SK-N-SH (cell line): ENCODE data around the gene CC2D1B. TPM values are rescaled to one million over a fixed set of nuclear protein-coding genes. Genes with fewer than 3 reads are reported as not detected.

Experiments used
- CTCF ChIA-PET: fragments of 300-600, 350-600 bp; formaldehyde crosslinking; extraction: SDS; loops from one replicate; lab custom pipeline; 2021; lab: Yijun Ruan, JAX
- POLR2A ChIA-PET: fragments of 350-600 bp; sonication (Branson Sonifier 250); formaldehyde crosslinking; extraction: SDS; loops from one replicate; lab custom pipeline; 2020; ENCODE audit warnings: antibody characterized with exemption, inconsistent platforms; lab: Yijun Ruan, JAX
- DNase-seq: peaks from one replicate; pipeline ENCODE4 v3.0.0; 2012
- H2AFZ ChIP-seq: fragments of 200-600 bp; sonication (generic); 2 replicates; pipeline ENCODE4 v1.8.1; 2016; ENCODE audit warnings: antibody characterized with exemption, mild to moderate bottlenecking, low read depth
- H3F3A ChIP-seq: fragments of 200-600 bp; sonication (generic); replicated peaks from 2 replicates; pipeline ENCODE3; 2016; ENCODE audit warnings: antibody characterized with exemption, mild to moderate bottlenecking; ENCODE audit not compliant: insufficient read depth
- H3K27ac ChIP-seq, 2 experiments: fragments of 200-500 bp in 1 of 2; fragments of 200-600 bp in 1 of 2; sonication (Bioruptor generic) in 1 of 2; sonication (generic), shearing (Covaris generic) in 1 of 2; 2 replicates each; pipeline versions ENCODE4 v1.5.1 to v1.6.1; 2014 to 2016; ENCODE audit warnings: low read depth in 2 of 2, inconsistent platforms in 1 of 2, low read length in 1 of 2, mild to moderate bottlenecking in 1 of 2, mixed read lengths in 1 of 2
- H3K27me3 ChIP-seq: fragments of 200-600 bp; sonication (generic), shearing (Covaris generic); 2 replicates; pipeline ENCODE4 v1.6.1; 2016; ENCODE audit warnings: mixed run types; ENCODE audit not compliant: insufficient read depth
- H3K36me3 ChIP-seq, 2 experiments: fragments of 200-500 bp in 1 of 2; fragments of 200-600 bp in 1 of 2; sonication (Bioruptor generic) in 1 of 2; sonication (generic) in 1 of 2; replicated peaks in 1 of 2; 2 replicates each; pipeline versions ENCODE3 to v1.5.1; 2014 to 2016; ENCODE audit warnings: low read length in 1 of 2, mild to moderate bottlenecking in 1 of 2; ENCODE audit not compliant: insufficient read depth in 2 of 2, control insufficient read depth in 1 of 2
- H3K4me1 ChIP-seq, 2 experiments: fragments of 200-500 bp in 1 of 2; fragments of 200-600 bp in 1 of 2; sonication (Bioruptor generic) in 1 of 2; sonication (generic), shearing (Covaris generic) in 1 of 2; 2 replicates each; pipeline versions ENCODE4 v1.5.1 to v1.6.1; 2014 to 2016; ENCODE audit warnings: low read depth in 1 of 2, low read length in 1 of 2, mixed run types in 1 of 2; ENCODE audit not compliant: insufficient read depth in 2 of 2, control insufficient read depth in 1 of 2
- H3K4me2 ChIP-seq: fragments of 200-600 bp; sonication (generic), shearing (Covaris generic); 2 replicates; pipeline ENCODE4 v1.6.1; 2017; ENCODE audit warnings: mixed run types
- H3K4me3 ChIP-seq, 2 experiments: fragments of 200-500 bp in 1 of 2; fragments of 200-600 bp in 1 of 2; sonication (Bioruptor generic) in 1 of 2; sonication (generic), shearing (Covaris generic) in 1 of 2; 2 replicates each; pipeline versions ENCODE4 v1.5.1 to v1.8.1; 2014 to 2016; ENCODE audit warnings: low read depth in 2 of 2, inconsistent platforms in 1 of 2, low read length in 1 of 2, mild to moderate bottlenecking in 1 of 2, mixed read lengths in 1 of 2, moderate library complexity in 1 of 2
- H3K79me2 ChIP-seq: fragments of 200-600 bp; sonication (generic); 2 replicates; pipeline ENCODE4 v1.8.1; 2017; ENCODE audit warnings: mild to moderate bottlenecking; ENCODE audit not compliant: insufficient read depth
- H3K9ac ChIP-seq: fragments of 200-600 bp; sonication (generic); 2 replicates; pipeline ENCODE4 v1.6.1; 2017; ENCODE audit warnings: mixed run types
- H3K9me2 ChIP-seq: fragments of 200-600 bp; sonication (generic); 2 replicates; pipeline ENCODE4 v1.6.1; 2017; ENCODE audit warnings: mixed run types
- H3K9me3 ChIP-seq: fragments of 200-600 bp; sonication (generic); 2 replicates; pipeline ENCODE4 v1.6.1; 2017; ENCODE audit warnings: mixed run types, mild to moderate bottlenecking, moderate library complexity
- H4K20me1 ChIP-seq: fragments of 200-600 bp; sonication (generic); 2 replicates; pipeline ENCODE4 v1.6.1; 2017; ENCODE audit warnings: mild to moderate bottlenecking, mixed run types; ENCODE audit not compliant: insufficient read depth
- CHD2 ChIP-seq: fragments of 150-350 bp; IDR thresholded peaks from 2 replicates; pipeline ENCODE4 v1.6.1; 2018; ENCODE audit warnings: low read length; ENCODE audit not compliant: partially characterized antibody
- CTCF ChIP-seq: fragments of 200-600 bp; sonication (generic); IDR thresholded peaks from 2 replicates; pipeline ENCODE4 v1.6.1; 2017; ENCODE audit warnings: antibody characterized with exemption, mild to moderate bottlenecking, moderate library complexity
- EZH2phosphoT487 ChIP-seq: fragments of 200-600 bp; sonication (generic); IDR thresholded peaks from 2 replicates; pipeline ENCODE4 v1.6.1; 2017; ENCODE audit warnings: low read depth, mixed run types, mild to moderate bottlenecking, antibody characterized with exemption, moderate library complexity, borderline replicate concordance
- FOXJ3 ChIP-seq: sonication (generic); formaldehyde crosslinking; IDR thresholded peaks from 2 replicates; pipeline ENCODE4 v1.5.1; 2020; ENCODE audit warnings: mild to moderate bottlenecking, missing genetic modification reagents
- FOXM1 ChIP-seq: IDR thresholded peaks from 2 replicates; pipeline ENCODE4 v1.4.0; 2012; ENCODE audit warnings: low read depth, mild to moderate bottlenecking
- GATA2 ChIP-seq: sonication (generic); formaldehyde crosslinking; IDR thresholded peaks from 2 replicates; pipeline ENCODE4 v1.5.0; 2020; ENCODE audit warnings: mild to moderate bottlenecking, missing genetic modification reagents
- IRF3 ChIP-seq: fragments of 150-350 bp; IDR thresholded peaks from 2 replicates; pipeline ENCODE4 v1.6.1; 2016; ENCODE audit warnings: mild to moderate bottlenecking, low read depth, low read length
- MAX ChIP-seq: IDR thresholded peaks from 2 replicates; pipeline ENCODE4 v1.4.0; 2012; ENCODE audit warnings: low read depth
- MXI1 ChIP-seq: IDR thresholded peaks from 2 replicates; pipeline ENCODE4 v1.6.1; 2012; ENCODE audit warnings: mild to moderate bottlenecking, low read depth, low read length, improper control_type of control experiment
- NRF1 ChIP-seq: IDR thresholded peaks from 2 replicates; pipeline ENCODE4 v1.6.1; 2012; ENCODE audit warnings: low read depth, mild to moderate bottlenecking, low read length
- PBX3 ChIP-seq: IDR thresholded peaks from 2 replicates; pipeline ENCODE4; 2012
- RFX5 ChIP-seq: IDR thresholded peaks from 2 replicates; pipeline ENCODE4 v1.6.1; 2012; ENCODE audit warnings: mild to moderate bottlenecking, improper control_type of control experiment, low read length
- SIN3A ChIP-seq: IDR thresholded peaks from 2 replicates; pipeline ENCODE4 v1.6.1; 2012; ENCODE audit warnings: low read depth, mild to moderate bottlenecking, low read length, moderate library complexity, borderline replicate concordance
- TEAD4 ChIP-seq: IDR thresholded peaks from 2 replicates; pipeline ENCODE4 v1.4.0; 2012; ENCODE audit warnings: mild to moderate bottlenecking, borderline replicate concordance; ENCODE audit not compliant: insufficient read depth
- USF2 ChIP-seq: fragments of 150-350 bp; IDR thresholded peaks from 2 replicates; pipeline ENCODE4 v1.6.1; 2017; ENCODE audit warnings: antibody characterized with exemption, low read length, low read depth, borderline replicate concordance
- YY1 ChIP-seq: IDR thresholded peaks from 2 replicates; pipeline ENCODE4 v1.4.0; 2012; ENCODE audit warnings: low read depth, mild to moderate bottlenecking
- WGBS: methylation state at CpG from one replicate; pipeline ENCODE4 v1.1.6; 2017; ENCODE audit warnings: low lambda C conversion rate; 5-methylcytosine and 5-hydroxymethylcytosine counted together
- polyA plus RNA-seq, 3 experiments: library from polyadenylated mRNA; depleted of rRNA; stranded (reverse); fragments of >200 nt; gene quantifications; 2 replicates each; pipeline ENCODE4 v1.2.3, GENCODE V29; 2012

CC2D1B gene
- polyA plus RNA-seq, 1 of the 3 experiments (the other 2 are of a cell fraction), result 18.7 TPM

- no peak for TF ChIP-seq EZH2phosphoT487
- no peak for TF ChIP-seq CHD2
- no peak for TF ChIP-seq SIN3A
- TF ChIP-seq USF2, result no peak
- TF ChIP-seq MXI1, result no peak
- TF ChIP-seq, all 33 proteins: peak for 0
Measured at GRCh38 chr1:52341655-52342260, 24.2 kb downstream of the CC2D1B start (continued).

- Histone ChIP-seq H3K27me3 (no peaks in the 10 kb centered on the region), H3K4me2 (no peak overlapping the region), H3K4me1 (no peaks in the 10 kb centered on the region), H3K9ac (no peak overlapping the region), H3F3A (no peaks in the 10 kb centered on the region), H2AFZ (no peak overlapping the region), H3K4me3 (no peak overlapping the region), H3K36me3 (peaks cover 15% of the 10 kb centered on the region in 2 experiments), H3K9me2 (no peaks in the 10 kb centered on the region), H3K9me3 (no peaks in the 10 kb centered on the region), H3K79me2 (no peaks in the 10 kb centered on the region), H4K20me1 (no peaks in the 10 kb centered on the region), H3K27ac (no peak overlapping the region)
- ChIA-PET CTCF (interaction anchor here (2.4 kb wide), 1 partner anchor 11 kb away, joined by 8 read pairs; no protein-coding TSS in a partner anchor), POLR2A (no interaction called here)
- DNase-seq, result no peak
- TF ChIP-seq MAX, result no peak
- TF ChIP-seq NRF1, result no peak
- no peak for TF ChIP-seq GATA2
- no peak for TF ChIP-seq FOXJ3
- TF ChIP-seq YY1, result no peak
- TF ChIP-seq FOXM1, result no peak
- 100% methylated on average over 2 of the region's 2 CpGs for WGBS
Measured at GRCh38 chr1:52337439-52337838, 28.6 kb downstream of the CC2D1B start.

GRCh38 chr1:52334906-52335528 is 31.0 kb downstream of the CC2D1B start:
- 74% methylated on average over 3 of the region's 3 CpGs for WGBS
- DNase-seq, result no peak
- Histone ChIP-seq H3K9me3 (no peaks in the 10 kb centered on the region), H3K79me2 (no peaks in the 10 kb centered on the region), H3K27ac (no peak overlapping the region), H2AFZ (no peak overlapping the region), H3K9ac (no peak overlapping the region), H3K27me3 (no peaks in the 10 kb centered on the region), H3F3A (no peaks in the 10 kb centered on the region), H3K9me2 (no peaks in the 10 kb centered on the region), H3K4me3 (no peak overlapping the region), H3K4me2 (no peak overlapping the region), H3K4me1 (no peaks in the 10 kb centered on the region), H4K20me1 (no peaks in the 10 kb centered on the region), H3K36me3 (peaks cover 9 to 15% of the 10 kb centered on the region in 2 experiments)
- CTCF ChIA-PET, result interaction anchor here (1.2 to 2.7 kb wide), 2 partner anchors 13 to 29 kb away, joined by 3 to 13 read pairs; no protein-coding TSS in a partner anchor
- no peak for TF ChIP-seq TEAD4
- no peak for TF ChIP-seq PBX3
- TF ChIP-seq IRF3, result no peak
- TF ChIP-seq NRF1, result no peak
- no peak for TF ChIP-seq EZH2phosphoT487
- TF ChIP-seq RFX5, result no peak
- no peak for TF ChIP-seq CTCF
- no peak for TF ChIP-seq GATA2
- no peak for TF ChIP-seq MXI1
- POLR2A ChIA-PET, result no interaction called here
